PC-3 (cell line): ENCODE results near the gene RRP9.

Experiments used
- EZH2 ChIP-seq: fragments of 300-600 bp; sonication (generic); IDR thresholded peaks from one replicate; pipeline ENCODE4 v1.6.1; 2017; ENCODE audit warnings: antibody characterized with exemption, mild to moderate bottlenecking, low read length; ENCODE audit not compliant: unreplicated experiment
- TF ChIP-seq, protein P1 (sequence below): fragments of 300-600 bp; sonication (generic); conservative IDR thresholded peaks from 2 replicates; pipeline ENCODE4 v1.5.1; 2017; ENCODE audit warnings: antibody characterized with exemption, low read depth, mild to moderate bottlenecking, low read length

- TF ChIP-seq EZH2, result no peak
- TF ChIP-seq, protein P1, sequence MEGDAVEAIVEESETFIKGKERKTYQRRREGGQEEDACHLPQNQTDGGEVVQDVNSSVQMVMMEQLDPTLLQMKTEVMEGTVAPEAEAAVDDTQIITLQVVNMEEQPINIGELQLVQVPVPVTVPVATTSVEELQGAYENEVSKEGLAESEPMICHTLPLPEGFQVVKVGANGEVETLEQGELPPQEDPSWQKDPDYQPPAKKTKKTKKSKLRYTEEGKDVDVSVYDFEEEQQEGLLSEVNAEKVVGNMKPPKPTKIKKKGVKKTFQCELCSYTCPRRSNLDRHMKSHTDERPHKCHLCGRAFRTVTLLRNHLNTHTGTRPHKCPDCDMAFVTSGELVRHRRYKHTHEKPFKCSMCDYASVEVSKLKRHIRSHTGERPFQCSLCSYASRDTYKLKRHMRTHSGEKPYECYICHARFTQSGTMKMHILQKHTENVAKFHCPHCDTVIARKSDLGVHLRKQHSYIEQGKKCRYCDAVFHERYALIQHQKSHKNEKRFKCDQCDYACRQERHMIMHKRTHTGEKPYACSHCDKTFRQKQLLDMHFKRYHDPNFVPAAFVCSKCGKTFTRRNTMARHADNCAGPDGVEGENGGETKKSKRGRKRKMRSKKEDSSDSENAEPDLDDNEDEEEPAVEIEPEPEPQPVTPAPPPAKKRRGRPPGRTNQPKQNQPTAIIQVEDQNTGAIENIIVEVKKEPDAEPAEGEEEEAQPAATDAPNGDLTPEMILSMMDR, result no peak
Measured at GRCh38 chr3:51966486-51966885, 24.8 kb upstream of the RRP9 start.
